Kidney (tissue), 14 donors: ENCODE results near the gene ADAM8. TPM values are rescaled to one million over a fixed set of nuclear protein-coding genes. Genes with fewer than 3 reads are reported as not detected.

ENCODE experiments used
- DNase-seq, 5 donors: peaks; one replicate each; pipeline ENCODE4 v3.0.0-alpha.2; 2013 to 2020
- FAIRE-seq: peaks from 2 replicates; lab custom pipeline; 2012; peaks lifted over from hg19 to GRCh38; lab: Jason Lieb, UNC
- H3K27ac ChIP-seq, 2 donors: one replicate each; pipeline ENCODE4 v1.7.0; 2013; ENCODE audit warnings: low read depth in 2 of 2, low read length in 2 of 2, inconsistent platforms in 1 of 2
- H3K27me3 ChIP-seq: one replicate; pipeline ENCODE4 v1.7.1; 2013; ENCODE audit warnings: low read length, inconsistent platforms; ENCODE audit not compliant: control insufficient read depth, insufficient read depth
- H3K36me3 ChIP-seq, 3 donors: one replicate each; pipeline versions ENCODE4 v1.7.0 to v1.7.1; 2013; ENCODE audit warnings: low read length in 3 of 3, control low read depth in 1 of 3, inconsistent platforms in 1 of 3; ENCODE audit not compliant: insufficient read depth in 3 of 3, control insufficient read depth in 2 of 3
- H3K4me1 ChIP-seq, 3 donors: one replicate each; pipeline versions ENCODE4 v1.7.0 to v1.7.1; 2013; ENCODE audit warnings: low read length in 3 of 3, inconsistent platforms in 1 of 3, low read depth in 1 of 3; ENCODE audit not compliant: control insufficient read depth in 2 of 3, insufficient read depth in 2 of 3
- H3K4me3 ChIP-seq, 3 donors: one replicate each; pipeline versions ENCODE4 v1.7.0 to v1.8.1; 2013; ENCODE audit warnings: low read length in 3 of 3, control low read depth in 1 of 3, inconsistent platforms in 1 of 3
- H3K9ac ChIP-seq, 3 donors: one replicate each; pipeline versions ENCODE4 v1.7.0 to v1.7.1; 2013; ENCODE audit warnings: low read length in 3 of 3, control low read depth in 1 of 3, inconsistent platforms in 1 of 3
- H3K9me3 ChIP-seq, 3 donors: one replicate each; pipeline versions ENCODE4 v1.7.0 to v1.7.1; 2013; ENCODE audit warnings: low read length in 3 of 3, control low read depth in 1 of 3, inconsistent platforms in 1 of 3; ENCODE audit not compliant: control insufficient read depth in 2 of 3, insufficient read depth in 1 of 3
- intact Hi-C: fragments of 100-400 bp; cut with DNase I; formaldehyde crosslinking; loops from one replicate; pipeline ENCODE4 v1.11.1; 2022
- polyA plus RNA-seq: library from polyadenylated mRNA; stranded (reverse); fragments of 350-450 nt; fragmentation: Illumina TruSeq; extraction: RNeasy Lipid Tissue Mini Kit (QIAGEN cat#74804); gene quantifications from one replicate; pipeline ENCODE4 v1.2.3, GENCODE V29; 2014; ENCODE audit warnings: low read depth, low replicate concordance; ENCODE audit not compliant: insufficient read depth
- total RNA-seq: library from RNA; stranded (reverse); fragmentation: NEBNext Ultra II Directional; extraction: Animal tissue kit (Norgen Biotek cat#: 25700); gene quantifications from one replicate; pipeline ENCODE4 v1.2.1, GENCODE V29; 2021
- TF ChIP-seq, protein P1 (sequence below): IDR thresholded peaks from 3 replicates; pipeline ENCODE4 v1.5.1; 2012; ENCODE audit warnings: mild to moderate bottlenecking, moderate library complexity, borderline replicate concordance; ENCODE audit not compliant: insufficient read depth; ENCODE audit errors: extremely low read depth
- donor health status: control.
- donor health status: control.
- donor health status: control.
- donor health status: control.
- donor health status: control.
- donor health status: DM: yes; HTN: yes; CAD: no.
- donor health status: Normal renal cell carcinoma (clear cell type).

The ADAM8 gene
- total and polyA plus RNA-seq, 2 donors from 2014 or later: 3.4 to 16.6 TPM

DNA sequence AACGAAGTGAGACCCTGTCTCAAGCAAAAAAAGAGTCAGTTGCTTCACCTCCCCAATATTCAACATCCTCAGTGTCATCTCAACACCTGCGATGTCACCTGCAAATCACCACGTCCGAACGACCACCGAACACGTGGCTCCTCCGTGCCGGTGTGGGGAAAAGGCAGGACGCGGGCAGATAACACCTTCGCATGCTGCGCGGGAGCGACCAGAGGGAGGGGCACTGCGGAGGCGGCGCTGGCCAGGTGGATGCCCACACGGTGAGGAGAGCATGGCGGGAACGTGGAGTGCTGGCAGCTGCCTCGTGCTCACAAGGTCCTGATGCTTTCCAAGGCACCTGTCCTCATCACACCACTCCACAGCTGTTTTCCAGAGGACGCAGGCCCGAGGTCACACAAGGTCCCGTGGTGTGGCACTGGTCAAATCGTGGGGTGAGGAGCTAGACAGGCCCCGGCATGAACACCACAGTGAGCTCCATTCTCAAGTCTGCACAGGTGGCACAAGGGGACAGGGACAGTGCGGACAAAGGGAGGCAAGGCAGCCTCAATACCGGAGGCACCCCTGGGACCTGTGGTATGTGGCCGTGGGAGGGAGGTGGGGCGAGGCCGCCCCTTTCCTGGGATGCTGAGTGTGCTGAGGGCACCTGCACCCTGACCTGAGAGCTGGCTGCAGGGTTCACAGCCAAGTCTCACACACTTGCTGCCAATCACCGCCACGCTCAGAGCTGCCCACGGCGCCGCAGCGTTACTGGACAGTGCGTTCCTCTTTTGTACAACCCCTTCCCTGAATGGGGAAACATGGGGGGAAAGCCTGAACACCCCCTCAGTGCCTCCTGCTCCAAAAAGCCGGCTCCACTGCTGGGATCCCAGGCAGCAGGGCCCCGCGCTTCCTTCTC is 19.0 kb upstream of the ADAM8 start:
- H3K27ac ChIP-seq: no peak overlapping the region
- no peaks in the 10 kb centered on the region for H3K9me3 ChIP-seq
- intact Hi-C loops: no loop called here
- H3K9ac ChIP-seq: no peak overlapping the region
- no peak for FAIRE-seq
- TF ChIP-seq, protein P1, sequence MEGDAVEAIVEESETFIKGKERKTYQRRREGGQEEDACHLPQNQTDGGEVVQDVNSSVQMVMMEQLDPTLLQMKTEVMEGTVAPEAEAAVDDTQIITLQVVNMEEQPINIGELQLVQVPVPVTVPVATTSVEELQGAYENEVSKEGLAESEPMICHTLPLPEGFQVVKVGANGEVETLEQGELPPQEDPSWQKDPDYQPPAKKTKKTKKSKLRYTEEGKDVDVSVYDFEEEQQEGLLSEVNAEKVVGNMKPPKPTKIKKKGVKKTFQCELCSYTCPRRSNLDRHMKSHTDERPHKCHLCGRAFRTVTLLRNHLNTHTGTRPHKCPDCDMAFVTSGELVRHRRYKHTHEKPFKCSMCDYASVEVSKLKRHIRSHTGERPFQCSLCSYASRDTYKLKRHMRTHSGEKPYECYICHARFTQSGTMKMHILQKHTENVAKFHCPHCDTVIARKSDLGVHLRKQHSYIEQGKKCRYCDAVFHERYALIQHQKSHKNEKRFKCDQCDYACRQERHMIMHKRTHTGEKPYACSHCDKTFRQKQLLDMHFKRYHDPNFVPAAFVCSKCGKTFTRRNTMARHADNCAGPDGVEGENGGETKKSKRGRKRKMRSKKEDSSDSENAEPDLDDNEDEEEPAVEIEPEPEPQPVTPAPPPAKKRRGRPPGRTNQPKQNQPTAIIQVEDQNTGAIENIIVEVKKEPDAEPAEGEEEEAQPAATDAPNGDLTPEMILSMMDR: no peak
- no peak for DNase-seq
- H3K36me3 ChIP-seq: peaks cover 2 to 79% (median 50%) of the 10 kb centered on the region in 3 donors
- no peak overlapping the region for H3K4me3 ChIP-seq
- no peaks in the 10 kb centered on the region for H3K27me3 ChIP-seq
- no peaks in the 10 kb centered on the region for H3K4me1 ChIP-seq

DNA sequence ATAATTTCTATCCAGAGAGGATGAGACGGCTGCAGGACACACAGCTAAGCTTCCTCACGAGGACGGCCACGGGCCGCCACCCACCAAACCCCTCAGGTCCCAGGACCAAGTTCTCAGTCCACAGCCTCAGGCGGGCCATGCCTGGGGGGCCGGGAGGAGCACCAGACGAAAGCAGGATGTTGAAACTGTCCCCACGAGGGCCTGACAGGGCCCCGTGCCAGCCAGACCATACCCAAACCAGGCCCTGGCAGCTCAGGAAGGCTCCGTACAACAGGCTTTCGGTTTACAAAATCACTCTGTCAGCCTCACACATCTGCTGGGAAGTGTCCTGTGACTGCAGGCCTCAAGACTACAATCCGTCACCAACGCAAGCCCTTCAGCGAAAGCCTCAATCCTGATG is 17.5 kb upstream of the ADAM8 start:
- Histone ChIP-seq H3K36me3 (peaks cover 2 to 74% (median 39%) of the 10 kb centered on the region in 3 donors), H3K4me3 (no peak overlapping the region), H3K27ac (no peak overlapping the region), H3K4me1 (no peaks in the 10 kb centered on the region), H3K9me3 (no peaks in the 10 kb centered on the region), H3K27me3 (no peaks in the 10 kb centered on the region), H3K9ac (no peak overlapping the region)
- DNase-seq (no peak), FAIRE-seq (no peak)
- intact Hi-C loops: no loop called here
- TF ChIP-seq, protein P1: no peak

DNA sequence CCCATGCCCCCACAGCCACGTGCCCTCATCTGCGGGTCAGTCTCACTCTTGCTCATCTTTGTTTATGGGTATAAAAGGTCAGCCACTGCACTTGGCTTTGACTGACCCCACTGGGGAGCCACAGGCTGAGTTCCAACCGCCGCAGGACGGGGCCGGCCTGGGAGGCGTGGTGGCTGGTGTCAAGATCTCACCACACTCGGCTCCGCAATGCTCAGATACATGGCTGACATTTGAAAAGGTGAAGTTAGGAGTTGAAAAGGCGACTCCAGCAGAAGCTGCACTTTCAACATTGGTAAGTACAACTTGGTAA is 17.1 kb upstream of the ADAM8 start:
- peaks cover 2 to 74% (median 35%) of the 10 kb centered on the region in 3 donors for H3K36me3 ChIP-seq
- FAIRE-seq (no peak), DNase-seq (no peak)
- H3K4me1 ChIP-seq: no peaks in the 10 kb centered on the region
- H3K27ac ChIP-seq: no peak overlapping the region
- H3K9ac ChIP-seq: no peak overlapping the region
- no peak overlapping the region for H3K4me3 ChIP-seq
- no peaks in the 10 kb centered on the region for H3K27me3 ChIP-seq
- TF ChIP-seq, protein P1: no peak
- intact Hi-C loops: no loop called here
- no peaks in the 10 kb centered on the region for H3K9me3 ChIP-seq
